HFFc6 (cell line): ENCODE results near the gene GFRA1. TPM values are rescaled to one million over a fixed set of nuclear protein-coding genes. Genes with fewer than 3 reads are reported as not detected.

ENCODE experiments used
- DNase-seq: peaks from one replicate; pipeline ENCODE4 v3.0.0-alpha.2; 2018
- H3K27ac Mint-ChIP-seq: 2 replicates; pipeline ENCODE4 v1.8.0; 2020; ENCODE audit warnings: mild to moderate bottlenecking, mixed read lengths
- H3K27me3 Mint-ChIP-seq: 2 replicates; pipeline ENCODE4 v1.8.0; 2021; ENCODE audit warnings: mild to moderate bottlenecking, moderate library complexity, mixed read lengths; ENCODE audit not compliant: insufficient read depth
- H3K36me3 Mint-ChIP-seq: 2 replicates; pipeline ENCODE4 v1.8.0; 2021; ENCODE audit warnings: low read depth, mixed read lengths
- H3K4me1 Mint-ChIP-seq: 2 replicates; pipeline ENCODE4 v1.8.0; 2020; ENCODE audit warnings: low read depth, mixed read lengths
- H3K4me3 Mint-ChIP-seq: 2 replicates; pipeline ENCODE4 v1.8.0; 2020; ENCODE audit warnings: mild to moderate bottlenecking, moderate library complexity, mixed read lengths
- H3K9me3 Mint-ChIP-seq: 2 replicates; pipeline ENCODE4 v1.8.0; 2020; ENCODE audit warnings: mild to moderate bottlenecking, mixed read lengths
- total RNA-seq, 6 experiments: library from RNA; stranded (reverse); fragmentation: NEBNext Ultra II Directional; extraction: Animal tissue kit (Norgen Biotek cat#: 25700); gene quantifications; 2 replicates in 1 of 6; 3 replicates in 5 of 6; pipeline ENCODE4 v1.2.3, GENCODE V29; 2021
- TF ChIP-seq, protein P1 (sequence below): fragments of 200-600 bp; sonication (generic); IDR thresholded peaks from 2 replicates; pipeline ENCODE4 v1.5.0; 2021; ENCODE audit warnings: antibody characterized with exemption, mild to moderate bottlenecking

Gene GFRA1
- total RNA-seq, 6 experiments from 2014 or later, result 7.3 to 17.2 (median 15.9) TPM

DNA sequence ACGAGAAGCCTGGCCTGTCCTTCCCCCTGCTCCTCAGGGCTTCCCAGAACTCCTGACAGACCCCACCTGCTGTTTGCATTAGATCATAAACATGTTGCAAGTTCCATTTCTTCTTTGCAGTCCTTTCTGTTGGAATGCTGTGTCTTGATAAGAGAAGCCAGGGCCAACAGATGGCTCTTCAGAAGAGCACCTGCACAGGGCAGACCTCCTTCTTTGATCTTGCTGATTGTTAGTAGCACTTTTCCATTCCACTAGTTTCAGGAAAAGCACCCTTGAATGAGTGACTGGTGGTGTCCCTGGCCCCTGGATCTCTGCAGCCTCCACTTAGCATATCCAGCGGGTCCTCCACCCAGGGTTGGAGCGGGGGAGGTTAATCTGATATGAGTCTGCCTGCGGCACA is 243.2 kb downstream of the GFRA1 start:
- Mint-ChIP-seq H3K9me3 (peaks cover 18% of the 10 kb centered on the region), H3K4me3 (no peak overlapping the region), H3K4me1 (no peaks in the 10 kb centered on the region), H3K27ac (no peak overlapping the region), H3K27me3 (peaks cover 6% of the 10 kb centered on the region), H3K36me3 (no peaks in the 10 kb centered on the region)
- DNase-seq, result no peak
- TF ChIP-seq, protein P1, sequence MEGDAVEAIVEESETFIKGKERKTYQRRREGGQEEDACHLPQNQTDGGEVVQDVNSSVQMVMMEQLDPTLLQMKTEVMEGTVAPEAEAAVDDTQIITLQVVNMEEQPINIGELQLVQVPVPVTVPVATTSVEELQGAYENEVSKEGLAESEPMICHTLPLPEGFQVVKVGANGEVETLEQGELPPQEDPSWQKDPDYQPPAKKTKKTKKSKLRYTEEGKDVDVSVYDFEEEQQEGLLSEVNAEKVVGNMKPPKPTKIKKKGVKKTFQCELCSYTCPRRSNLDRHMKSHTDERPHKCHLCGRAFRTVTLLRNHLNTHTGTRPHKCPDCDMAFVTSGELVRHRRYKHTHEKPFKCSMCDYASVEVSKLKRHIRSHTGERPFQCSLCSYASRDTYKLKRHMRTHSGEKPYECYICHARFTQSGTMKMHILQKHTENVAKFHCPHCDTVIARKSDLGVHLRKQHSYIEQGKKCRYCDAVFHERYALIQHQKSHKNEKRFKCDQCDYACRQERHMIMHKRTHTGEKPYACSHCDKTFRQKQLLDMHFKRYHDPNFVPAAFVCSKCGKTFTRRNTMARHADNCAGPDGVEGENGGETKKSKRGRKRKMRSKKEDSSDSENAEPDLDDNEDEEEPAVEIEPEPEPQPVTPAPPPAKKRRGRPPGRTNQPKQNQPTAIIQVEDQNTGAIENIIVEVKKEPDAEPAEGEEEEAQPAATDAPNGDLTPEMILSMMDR, result no peak

DNA sequence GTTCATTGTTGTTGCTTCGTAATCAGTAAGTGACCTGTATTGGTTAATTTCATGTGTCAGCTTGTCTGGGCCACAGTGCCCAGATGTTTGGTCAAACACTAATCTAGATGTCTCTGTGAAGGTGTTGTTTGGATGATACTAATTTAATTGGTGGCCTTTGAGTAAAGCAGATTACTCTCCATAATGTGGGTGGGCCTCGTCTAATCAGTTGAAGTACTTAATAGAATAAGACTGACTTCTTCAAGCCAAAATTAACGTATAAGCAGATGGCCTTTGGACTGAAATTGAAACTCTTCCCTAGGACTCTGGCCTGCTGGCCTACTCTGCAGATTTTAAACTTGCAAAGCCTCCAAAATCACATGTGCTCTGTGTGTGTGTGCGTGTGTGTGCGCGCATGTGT is 245.7 kb downstream of the GFRA1 start:
- DNase-seq, result no peak
- Mint-ChIP-seq H3K27me3 (peaks cover 4% of the 10 kb centered on the region), H3K27ac (no peak overlapping the region), H3K36me3 (no peaks in the 10 kb centered on the region), H3K4me1 (no peaks in the 10 kb centered on the region), H3K9me3 (0 out of 2 replicates have a peak, but pooled peaks cover 7% of the 10 kb centered on the region), H3K4me3 (no peak overlapping the region)
- TF ChIP-seq, protein P1, result no peak

DNA sequence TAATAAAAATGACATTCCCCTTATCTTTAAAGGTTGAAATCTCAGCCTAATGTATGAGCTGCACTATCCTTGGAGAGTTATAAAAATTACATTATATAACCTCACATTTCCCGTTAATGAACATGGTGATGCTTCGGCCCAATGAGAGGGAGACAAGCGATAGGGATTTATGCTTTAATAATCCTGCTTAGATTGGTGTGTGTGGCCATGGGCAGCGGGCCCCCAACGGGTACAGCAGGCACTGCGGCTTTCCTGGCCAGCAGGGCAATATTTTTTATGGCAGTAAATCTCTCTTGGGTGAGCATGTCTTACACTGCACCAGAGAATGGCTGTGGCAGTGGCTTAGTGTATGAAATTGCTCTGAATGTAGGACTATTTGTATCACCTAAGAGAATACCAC is 246.3 kb downstream of the GFRA1 start:
- H3K36me3 Mint-ChIP-seq, result no peaks in the 10 kb centered on the region
- peaks cover 4% of the 10 kb centered on the region for H3K27me3 Mint-ChIP-seq
- no peak overlapping the region for H3K4me3 Mint-ChIP-seq
- DNase-seq, result no peak
- H3K9me3 Mint-ChIP-seq, result 0 out of 2 replicates have a peak, but pooled peaks cover 3% of the 10 kb centered on the region
- no peak overlapping the region for H3K27ac Mint-ChIP-seq
- no peaks in the 10 kb centered on the region for H3K4me1 Mint-ChIP-seq
- TF ChIP-seq, protein P1, result no peak

DNA sequence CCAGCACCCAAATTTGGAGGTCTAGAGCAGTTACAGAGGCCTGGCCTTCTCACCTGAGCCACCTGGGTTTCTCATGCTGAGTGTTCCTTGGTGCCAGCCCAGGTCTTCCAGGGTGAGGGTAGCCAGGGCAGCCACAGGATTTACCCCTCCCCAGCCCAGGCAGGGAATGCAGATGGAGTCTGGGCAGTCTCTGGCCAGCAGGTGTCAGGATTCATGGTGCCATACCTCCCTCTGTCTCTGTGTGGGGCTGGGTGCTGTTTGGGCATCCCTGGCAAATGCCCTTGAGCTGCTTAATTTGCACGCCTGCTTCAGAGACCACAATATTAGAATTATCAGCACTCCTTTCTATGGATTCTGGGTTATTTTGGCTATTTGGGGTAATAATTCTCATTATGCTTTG is 246.7 kb downstream of the GFRA1 start:
- Mint-ChIP-seq H3K36me3 (0 out of 2 replicates have a peak, but pooled peaks cover under 1% of the 10 kb centered on the region), H3K4me3 (no peak overlapping the region), H3K9me3 (no peaks in the 10 kb centered on the region; the same call in 1 of the 2 replicates), H3K4me1 (no peaks in the 10 kb centered on the region), H3K27me3 (peaks cover 4% of the 10 kb centered on the region), H3K27ac (no peak overlapping the region)
- no peak for DNase-seq
- TF ChIP-seq, protein P1, result peak; percentile 57; the same call in 1 of the 2 replicates

DNA sequence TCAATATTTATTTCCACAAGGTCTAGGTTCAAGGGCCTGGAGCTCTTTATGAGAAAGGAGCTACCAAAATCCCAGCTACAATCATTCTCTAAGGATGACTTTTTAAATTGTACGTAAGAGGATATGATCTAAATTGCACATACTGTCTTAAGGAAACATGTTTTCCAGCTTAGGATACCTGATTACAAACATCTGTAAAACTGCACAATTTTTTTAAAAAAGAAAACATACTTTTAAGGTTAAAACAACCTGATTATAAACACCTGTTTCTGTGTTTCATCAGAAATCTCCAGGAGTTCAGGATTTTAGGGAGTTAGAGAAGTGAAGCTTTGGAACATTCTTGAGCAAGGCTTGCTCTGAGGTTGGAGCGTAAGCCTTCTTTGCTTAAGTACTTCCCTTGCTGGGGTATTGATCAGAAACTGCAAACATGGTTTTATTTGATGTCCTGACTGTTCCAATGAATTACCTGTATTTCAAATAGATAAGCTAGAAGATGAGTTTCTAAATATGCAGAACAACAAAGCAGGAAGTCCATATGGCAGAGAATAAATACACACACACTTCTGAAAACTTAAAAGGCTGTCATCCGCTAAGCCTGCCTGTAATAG is 248.6 kb downstream of the GFRA1 start:
- Mint-ChIP-seq H3K27ac (no peak overlapping the region), H3K4me1 (no peaks in the 10 kb centered on the region), H3K36me3 (peaks cover 9% of the 10 kb centered on the region; the same call in 1 of the 2 replicates), H3K9me3 (peaks cover 5% of the 10 kb centered on the region; the same call in 1 of the 2 replicates), H3K4me3 (no peak overlapping the region), H3K27me3 (peaks cover 4% of the 10 kb centered on the region)
- TF ChIP-seq, protein P1, result no peak
- no peak for DNase-seq
